ENCODE results near the gene HRH2.
"Not testable (repeated sequence)": the region's sequence is repeated elsewhere in the genome, so short reads cannot be mapped to it uniquely, and the experiment has no call there.

Gene HRH2

GRCh38 chr5:175746851-175747250, 89.0 kb downstream of the HRH2 start:
- no peak for DNase-seq

- DNase-seq: no peak
These were observed 89.7 kb downstream of the HRH2 start for GRCh38 chr5:175747539-175748060.

GRCh38 chr5:175748650-175749049, 90.8 kb downstream of the HRH2 start:
- no peak for DNase-seq

GRCh38 chr5:175749591-175749990, 91.7 kb downstream of the HRH2 start:
- DNase-seq: no peak

- no peak for DNase-seq
These were observed 92.7 kb downstream of the HRH2 start for GRCh38 chr5:175750511-175750931.

- DNase-seq: no peak
These were observed 93.5 kb downstream of the HRH2 start for GRCh38 chr5:175751369-175751768.

GRCh38 chr5:175752826-175753535, 95.1 kb downstream of the HRH2 start:
- no peak for DNase-seq

- no peak for DNase-seq
These were observed 95.9 kb downstream of the HRH2 start for GRCh38 chr5:175753536-175754402.

GRCh38 chr5:175759991-175760390, 102.1 kb downstream of the HRH2 start:
- DNase-seq: not testable (repeated sequence)

Data from stimulated activated CD4-positive, alpha-beta T cell treated with anti-CD3 and anti-CD28 coated beads, Interleukin-1b, Interleukin-23, amount 100 ng/mL, for 48 hours (primary cell).